Measurements from ENCODE around the gene BSND. TPM values are rescaled to one million over a fixed set of nuclear protein-coding genes. Genes with fewer than 3 reads are reported as not detected.

BSND gene
- total RNA-seq, 1 donor from 2014 or later: not detected

GRCh38 chr1:55061000-55061705, 62.4 kb downstream of the BSND start:
- no peak overlapping the region for H3K27ac Mint-ChIP-seq

More at GRCh38 chr1:55061000-55061705, 62.4 kb downstream of the BSND start:
- no peaks in the 10 kb centered on the region for H3K9me3 Mint-ChIP-seq
- no peak for DNase-seq (ENCODE audit: low spot score)
- H3K4me1 Mint-ChIP-seq (ENCODE audit: low read depth): peaks cover 11% of the 10 kb centered on the region
- H3K27me3 Mint-ChIP-seq (ENCODE audit: low read depth): no peaks in the 10 kb centered on the region
- H3K36me3 Mint-ChIP-seq (ENCODE audit: low read depth): peaks cover 2% of the 10 kb centered on the region
- H3K4me3 Mint-ChIP-seq (ENCODE audit: low read depth): no peak overlapping the region
- intact Hi-C loops (cut with micrococcal nuclease): no loop called here

Other genes with a start within 250 kb of the BSND start
- gene PARS2, start 234.4 kb upstream of the BSND start, total RNA-seq: 6.1 and 6.4 TPM in 2 replicates
- 0.76 and 1.3 TPM in 2 replicates for gene TTC22, start 197.6 kb upstream of the BSND start, total RNA-seq
- 223 and 231 TPM in 2 replicates for gene DHCR24, start 111.7 kb upstream of the BSND start, total RNA-seq
- gene TMEM61, start 18.3 kb upstream of the BSND start, total RNA-seq: 0.16 TPM in 1 of 2 replicates, not detected in the other
- gene PCSK9, start 40.6 kb downstream of the BSND start, total RNA-seq: 0.05 and 0.07 TPM in 2 replicates
- gene USP24, start 216.4 kb downstream of the BSND start, total RNA-seq: 42.6 and 44.0 TPM in 2 replicates